Testis (tissue), 3 donors: ENCODE data around the gene SRGAP2. TPM values are rescaled to one million over a fixed set of nuclear protein-coding genes. Genes with fewer than 3 reads are reported as not detected.
"Not testable (repeated sequence)": the region's sequence is repeated elsewhere in the genome, so short reads cannot be mapped to it uniquely, and the experiment has no call there.

Experiments used
- DNase-seq: peaks from one replicate; pipeline ENCODE4 v3.0.0-alpha.2; 2019
- H3K27ac ChIP-seq, 2 donors: fragments of 200-600 bp; sonication (generic); one replicate each; pipeline ENCODE4 v1.5.1; 2019
- H3K27me3 ChIP-seq: fragments of 200-600 bp; sonication (generic); one replicate; pipeline ENCODE4 v1.5.1; 2019
- H3K36me3 ChIP-seq: fragments of 200-600 bp; sonication (generic); one replicate; pipeline ENCODE4 v1.5.1; 2017; ENCODE audit warnings: low read depth; ENCODE audit errors: missing control alignments
- H3K4me1 ChIP-seq: fragments of 200-600 bp; sonication (generic); one replicate; pipeline ENCODE4 v1.5.1; 2019
- H3K4me3 ChIP-seq, 2 donors: fragments of 200-600 bp; sonication (generic); one replicate each; pipeline ENCODE4 v1.5.1; 2017 to 2019
- H3K9me3 ChIP-seq: fragments of 200-600 bp; sonication (generic); one replicate; pipeline ENCODE4 v1.5.1; 2017
- WGBS, 2 donors: methylation state at CpG; one replicate each; pipeline ENCODE4 v1.1.5; 2018; 5-methylcytosine and 5-hydroxymethylcytosine counted together
- intact Hi-C: fragments of 100-400 bp; cut with DNase I; formaldehyde crosslinking; loops from one replicate; pipeline ENCODE4 v1.15.1; 2023; ENCODE audit warnings: low total_unique reads
- polyA plus RNA-seq: library from polyadenylated mRNA; stranded (reverse); fragments of 350-450 nt; fragmentation: Illumina TruSeq; extraction: RNeasy Lipid Tissue Mini Kit (QIAGEN cat#74804); gene quantifications from one replicate; pipeline ENCODE4 v1.2.3, GENCODE V29; 2014; ENCODE audit warnings: low read depth, low replicate concordance; ENCODE audit not compliant: insufficient read depth
- total RNA-seq, 2 donors: library from RNA; depleted of rRNA; stranded (reverse); fragments of >200 nt; gene quantifications; one replicate each; pipeline ENCODE4 v1.2.3, GENCODE V29; 2016

SRGAP2 gene
- total and polyA plus RNA-seq, 3 donors from 2014 or later: 34.4 to 54.3 (median 52.8) TPM

GRCh38 chr1:206232970-206233645 is 29.8 kb downstream of the SRGAP2 start:
- intact Hi-C loops, H3K4me3 ChIP-seq, H3K9me3 ChIP-seq, H3K27me3 ChIP-seq, DNase-seq, H3K27ac ChIP-seq, H3K36me3 ChIP-seq, H3K4me1 ChIP-seq: not testable (repeated sequence)
- WGBS, 2 donors: 79 to 80% methylated on average over 2 to 3 of the region's 5 CpGs

- H3K9me3 ChIP-seq, DNase-seq, H3K36me3 ChIP-seq, H3K27ac ChIP-seq, H3K4me1 ChIP-seq, H3K4me3 ChIP-seq, H3K27me3 ChIP-seq, intact Hi-C loops: not testable (repeated sequence)
- 88% methylated on average over 1 of the region's 3 CpGs; no CpG with 5 or more reads in 1 of the 2 donors for WGBS, 2 donors
These were observed 31.0 kb downstream of the SRGAP2 start for GRCh38 chr1:206234189-206234916.

- H3K27me3 ChIP-seq, H3K9me3 ChIP-seq, H3K4me3 ChIP-seq, DNase-seq, intact Hi-C loops, H3K27ac ChIP-seq, H3K4me1 ChIP-seq, H3K36me3 ChIP-seq: not testable (repeated sequence)
- WGBS, 2 donors: no CpG with 5 or more reads among the region's 2 CpGs
These were observed 31.8 kb downstream of the SRGAP2 start for GRCh38 chr1:206235190-206235589.

- intact Hi-C loops, H3K9me3 ChIP-seq, H3K4me1 ChIP-seq, H3K27ac ChIP-seq, DNase-seq, H3K27me3 ChIP-seq, H3K4me3 ChIP-seq, H3K36me3 ChIP-seq: not testable (repeated sequence)
- WGBS, 2 donors: 89 to 93% methylated on average over 3 to 4 of the region's 4 CpGs
These were observed 36.9 kb downstream of the SRGAP2 start for GRCh38 chr1:206240288-206240687.

GRCh38 chr1:206243335-206243734 is 40.0 kb downstream of the SRGAP2 start:
- DNase-seq, H3K9me3 ChIP-seq: not testable (repeated sequence)
- 67 to 92% methylated on average over 1 of the region's 3 CpGs for WGBS, 2 donors

GRCh38 chr1:206245479-206245878 is 42.1 kb downstream of the SRGAP2 start:
- H3K4me1 ChIP-seq, H3K9me3 ChIP-seq, H3K27ac ChIP-seq, DNase-seq, H3K27me3 ChIP-seq, intact Hi-C loops, H3K4me3 ChIP-seq, H3K36me3 ChIP-seq: not testable (repeated sequence)
- WGBS, 2 donors: 67% methylated on average over 1 of the region's 3 CpGs; no CpG with 5 or more reads in 1 of the 2 donors

More at GRCh38 chr1:206243335-206243734, 40.0 kb downstream of the SRGAP2 start:
- intact Hi-C loops, H3K36me3 ChIP-seq, H3K4me3 ChIP-seq, H3K4me1 ChIP-seq, H3K27me3 ChIP-seq, H3K27ac ChIP-seq: not testable (repeated sequence)

GRCh38 chr1:206246129-206246886 is 43.0 kb downstream of the SRGAP2 start:
- H3K9me3 ChIP-seq, intact Hi-C loops, H3K4me3 ChIP-seq, H3K27me3 ChIP-seq, DNase-seq, H3K4me1 ChIP-seq, H3K27ac ChIP-seq, H3K36me3 ChIP-seq: not testable (repeated sequence)
- no CpG with 5 or more reads among the region's 10 CpGs for WGBS, 2 donors

GRCh38 chr1:206250953-206251681 is 47.8 kb downstream of the SRGAP2 start:
- H3K27ac ChIP-seq, H3K27me3 ChIP-seq, DNase-seq, H3K4me1 ChIP-seq, H3K4me3 ChIP-seq, intact Hi-C loops, H3K9me3 ChIP-seq, H3K36me3 ChIP-seq: not testable (repeated sequence)
- WGBS, 2 donors: 40 to 100% methylated on average over 1 of the region's 3 CpGs

GRCh38 chr1:206252680-206253335 is 49.5 kb downstream of the SRGAP2 start:
- H3K4me3 ChIP-seq, intact Hi-C loops, H3K9me3 ChIP-seq, DNase-seq, H3K36me3 ChIP-seq, H3K4me1 ChIP-seq, H3K27ac ChIP-seq, H3K27me3 ChIP-seq: not testable (repeated sequence)
- 17% methylated on average over 4 of the region's 8 CpGs; no CpG with 5 or more reads in 1 of the 2 donors for WGBS, 2 donors
